HPDE6-E6E7 (cell line): ENCODE data around the gene CSRP2.

Source experiments
- DNase-seq: peaks from one replicate; pipeline ENCODE4 v3.0.0; 2011; ENCODE audit warnings: missing footprints; ENCODE audit errors: extremely low spot score

The CSRP2 gene

GRCh38 chr12:76891609-76892008 is 12.8 kb upstream of the CSRP2 start:
- no peak for DNase-seq

GRCh38 chr12:76890151-76891143 is 11.6 kb upstream of the CSRP2 start:
- peak; percentile 51 for DNase-seq

DNA sequence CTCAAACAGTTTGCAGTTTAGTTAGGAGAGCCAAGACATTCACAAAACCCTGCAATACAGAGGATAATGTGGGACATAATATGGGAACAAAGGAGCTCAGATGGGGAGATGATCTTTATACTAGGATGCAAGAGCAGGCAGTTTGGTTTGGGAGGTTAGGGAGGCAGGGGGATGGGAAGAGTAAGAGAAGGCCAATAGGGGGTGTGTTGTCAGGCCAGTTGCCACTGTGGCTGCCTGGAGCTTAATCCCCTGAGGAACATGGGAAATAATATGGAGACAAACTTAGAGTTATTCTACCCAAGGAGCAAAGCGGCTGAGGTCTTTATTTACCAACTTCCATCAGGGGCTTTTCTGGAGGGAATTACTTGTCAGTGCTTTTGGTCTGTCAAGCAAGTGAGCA is 10.0 kb upstream of the CSRP2 start:
- no peak for DNase-seq

DNA sequence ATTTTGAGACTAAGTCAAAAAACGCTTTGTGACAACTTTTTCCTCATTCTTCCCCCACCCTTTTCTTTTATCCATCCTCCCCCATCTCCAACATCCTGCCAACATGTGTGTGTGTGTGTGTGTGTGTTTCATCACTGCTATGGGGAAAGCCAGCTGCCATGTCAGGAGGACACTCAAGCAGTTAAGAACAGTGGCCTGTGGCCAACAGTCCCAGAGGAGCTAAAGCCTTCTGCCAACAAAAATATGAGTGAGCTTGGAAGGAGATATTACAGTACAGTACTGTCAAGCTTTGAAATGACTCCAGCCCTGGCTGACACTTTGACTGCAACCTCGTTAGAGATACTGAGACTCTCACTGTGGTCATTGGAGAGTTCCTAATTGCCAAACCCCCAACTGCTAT is 5.0 kb upstream of the CSRP2 start:
- DNase-seq, result no peak

DNA sequence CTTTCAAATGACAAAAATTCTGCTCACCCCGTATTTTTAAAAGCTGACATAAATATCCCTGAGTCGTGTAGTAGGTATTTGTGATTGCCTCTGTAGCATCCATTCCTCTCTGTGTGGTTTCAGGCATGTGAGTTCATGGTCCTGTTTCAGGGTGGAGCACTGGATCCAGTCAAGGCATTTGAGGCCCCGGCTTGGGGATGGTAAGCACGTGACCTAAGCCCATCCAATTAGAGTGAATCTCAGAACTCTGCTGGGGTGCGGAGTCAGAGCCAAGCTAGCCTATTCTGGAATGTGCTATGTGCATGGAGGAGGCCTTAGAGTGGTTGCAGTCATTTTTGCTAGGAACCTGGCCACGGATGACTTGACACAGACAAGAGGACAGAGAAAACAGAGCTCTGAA is 4.3 kb upstream of the CSRP2 start:
- DNase-seq, result no peak

DNA sequence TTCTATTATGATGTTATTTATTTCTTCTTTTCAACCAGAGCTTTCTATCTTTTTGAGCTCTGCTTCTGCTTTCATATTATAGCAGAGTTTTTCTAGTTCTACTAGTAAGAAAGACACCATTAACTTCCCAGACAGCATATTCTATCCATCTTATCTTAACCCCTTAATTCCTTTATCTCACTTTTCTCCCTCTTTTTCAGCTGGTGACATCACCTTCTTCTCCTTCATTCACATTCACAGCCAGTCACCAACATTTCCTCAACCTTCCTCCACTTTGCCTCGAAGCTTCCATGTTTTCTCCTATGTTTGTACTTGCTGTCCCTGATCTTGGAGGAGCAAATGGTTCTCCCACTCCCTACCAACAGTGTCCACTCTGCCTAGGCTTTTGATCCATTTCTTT is 3.5 kb upstream of the CSRP2 start:
- no peak for DNase-seq

GRCh38 chr12:76881142-76881541 is 2.3 kb upstream of the CSRP2 start:
- no peak for DNase-seq

DNA sequence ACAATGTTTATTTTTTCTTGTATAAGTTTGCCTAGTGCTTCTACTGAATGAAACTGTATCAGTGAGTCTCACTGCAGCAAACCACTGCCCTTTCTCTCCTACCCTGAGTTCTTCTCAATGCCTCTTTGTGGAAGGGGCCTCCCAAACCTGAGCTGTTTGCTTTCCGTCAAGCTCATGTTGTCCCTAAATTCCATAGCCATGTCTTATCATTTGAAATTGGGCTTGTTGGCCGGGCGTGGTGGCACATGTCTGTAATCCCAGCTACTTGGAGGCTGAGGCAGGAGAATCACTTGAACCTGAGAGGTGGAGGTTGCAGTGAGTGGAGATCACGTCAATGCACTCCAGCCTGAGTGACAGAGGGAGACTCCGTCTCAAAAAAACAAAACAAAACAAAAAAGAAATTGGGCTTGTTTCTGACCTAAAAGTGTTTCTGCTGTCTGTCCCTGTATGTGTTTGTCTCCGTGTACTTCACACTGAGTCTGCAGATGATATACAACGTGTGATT is 1.8 kb upstream of the CSRP2 start:
- DNase-seq, result no peak

DNA sequence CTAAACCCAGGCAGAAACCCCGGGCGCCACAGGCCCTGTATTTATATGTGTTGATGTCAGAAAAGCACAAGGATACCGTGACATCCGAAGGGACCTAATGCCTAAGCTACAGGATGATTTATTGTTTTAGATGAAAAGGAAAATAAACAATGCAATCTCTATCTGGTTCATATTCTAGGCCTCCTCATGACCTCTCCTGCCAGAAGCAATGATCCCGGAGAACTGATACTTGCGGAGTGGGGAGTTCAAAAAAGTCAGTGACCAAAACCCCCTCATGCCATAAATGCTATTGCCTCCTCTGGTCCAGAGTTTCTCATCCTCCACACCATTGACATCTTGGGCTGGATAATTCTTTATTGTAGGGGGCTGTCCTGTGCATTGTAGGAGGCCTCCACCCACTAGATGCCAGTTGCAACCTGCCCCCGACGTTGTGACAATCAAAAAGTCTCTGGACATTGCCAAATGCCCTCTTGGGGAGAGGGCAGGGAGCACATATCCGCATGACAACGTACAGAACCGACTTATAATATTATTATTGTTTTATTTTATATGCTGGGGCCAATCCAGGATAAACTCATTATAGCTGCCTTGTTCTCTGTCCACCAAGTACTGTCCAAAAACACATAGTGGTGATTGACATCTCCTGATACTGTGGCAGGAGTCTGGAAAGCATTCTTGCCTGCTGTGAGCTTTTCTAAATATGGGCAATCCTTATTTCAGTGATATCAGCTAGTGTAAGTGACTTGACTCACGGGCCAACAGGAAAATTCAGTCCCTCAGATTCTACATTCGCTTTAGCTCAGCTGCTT is 1.1 kb upstream of the CSRP2 start:
- no peak for DNase-seq

GRCh38 chr12:76878099-76878898 is 520 bp downstream of the CSRP2 start:
- DNase-seq, result peak; percentile 20

- peak; percentile 53 for DNase-seq
Measured at GRCh38 chr12:76876696-76877229, 2.1 kb downstream of the CSRP2 start.

DNA sequence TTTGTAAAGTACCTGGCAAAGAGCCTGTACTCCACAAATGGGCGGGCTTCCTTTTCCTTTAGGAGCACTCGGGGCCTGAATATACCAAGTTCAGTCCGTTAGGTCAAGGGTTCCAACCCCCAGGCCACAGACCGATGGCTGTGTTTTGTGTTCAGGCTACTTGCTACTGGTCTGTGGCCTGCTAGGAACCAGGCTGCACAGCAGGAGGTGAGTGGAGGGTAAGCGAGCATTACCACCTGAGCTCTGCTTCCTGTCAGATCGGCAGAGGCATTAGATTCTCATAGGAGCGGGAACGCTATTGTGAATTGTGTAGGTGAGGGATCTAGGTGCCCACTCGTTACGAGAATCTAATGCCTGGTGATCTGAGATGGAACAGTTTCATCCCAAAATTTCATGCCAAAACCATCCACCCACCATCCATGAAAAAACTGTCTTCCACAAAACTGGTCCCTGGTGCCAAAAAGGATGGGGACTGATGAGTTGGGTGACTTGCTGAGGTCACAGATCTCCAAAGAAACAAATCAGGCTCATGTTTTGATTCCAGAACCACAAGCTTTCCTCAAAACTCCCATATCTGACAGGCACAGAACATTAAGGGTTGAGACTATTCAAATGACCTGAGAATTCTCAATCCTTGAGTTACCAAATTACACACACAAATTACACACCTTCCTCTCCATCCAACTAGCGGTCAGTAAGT is 4.2 kb downstream of the CSRP2 start:
- DNase-seq, result no peak

GRCh38 chr12:76874027-76874426 is 4.8 kb downstream of the CSRP2 start:
- no peak for DNase-seq

DNA sequence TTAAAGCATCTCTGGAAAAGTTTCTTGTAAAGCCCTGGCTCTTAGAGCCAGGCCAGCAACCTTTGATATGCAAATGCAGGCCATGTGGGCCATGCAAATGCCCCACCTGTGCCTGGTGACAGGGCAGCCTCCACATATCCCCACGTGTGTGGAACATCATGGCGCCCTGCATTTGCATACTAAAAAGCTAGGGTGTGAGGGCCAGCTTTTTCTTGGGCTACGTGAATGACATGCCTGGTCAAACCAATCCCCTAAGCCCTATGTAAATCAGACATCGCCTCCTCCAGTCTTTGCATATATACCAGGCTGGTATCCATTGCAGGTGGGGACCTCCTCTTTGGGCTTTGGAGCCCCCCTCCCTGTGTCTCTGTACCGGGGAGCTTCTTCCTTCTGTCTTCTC is 6.4 kb downstream of the CSRP2 start:
- DNase-seq, result no peak

GRCh38 chr12:76871742-76872141 is 7.1 kb downstream of the CSRP2 start:
- DNase-seq, result no peak

GRCh38 chr12:76871082-76871481 is 7.7 kb downstream of the CSRP2 start:
- no peak for DNase-seq

- DNase-seq, result no peak
Measured at GRCh38 chr12:76866726-76867125, 12.1 kb downstream of the CSRP2 start.

- no peak for DNase-seq
Measured at GRCh38 chr12:76866151-76866567, 12.7 kb downstream of the CSRP2 start.

- DNase-seq, result no peak
Measured at GRCh38 chr12:76864791-76865400, 13.9 kb downstream of the CSRP2 start.

DNA sequence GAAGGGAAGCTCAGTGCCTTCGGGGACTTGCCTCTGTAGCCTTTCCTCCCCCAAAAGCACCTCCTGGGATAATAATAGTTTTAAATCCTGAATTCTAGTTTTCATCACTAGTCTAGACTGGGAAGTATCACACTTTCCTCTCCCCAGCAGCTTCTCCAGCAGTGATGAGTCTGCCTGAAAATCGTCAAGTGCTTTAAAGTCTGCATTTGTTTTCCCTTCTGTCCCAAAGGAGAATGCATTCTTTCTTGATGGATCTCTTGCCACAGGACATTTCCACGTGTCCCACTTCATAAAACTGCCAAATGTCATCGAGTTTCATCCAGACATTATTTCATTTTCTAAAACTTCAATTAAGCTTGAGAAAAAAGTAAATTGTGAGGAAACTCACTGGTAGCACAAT is 15.0 kb downstream of the CSRP2 start:
- no peak for DNase-seq
